ENCODE measurements around the gene CABP4.

Gene CABP4

DNA sequence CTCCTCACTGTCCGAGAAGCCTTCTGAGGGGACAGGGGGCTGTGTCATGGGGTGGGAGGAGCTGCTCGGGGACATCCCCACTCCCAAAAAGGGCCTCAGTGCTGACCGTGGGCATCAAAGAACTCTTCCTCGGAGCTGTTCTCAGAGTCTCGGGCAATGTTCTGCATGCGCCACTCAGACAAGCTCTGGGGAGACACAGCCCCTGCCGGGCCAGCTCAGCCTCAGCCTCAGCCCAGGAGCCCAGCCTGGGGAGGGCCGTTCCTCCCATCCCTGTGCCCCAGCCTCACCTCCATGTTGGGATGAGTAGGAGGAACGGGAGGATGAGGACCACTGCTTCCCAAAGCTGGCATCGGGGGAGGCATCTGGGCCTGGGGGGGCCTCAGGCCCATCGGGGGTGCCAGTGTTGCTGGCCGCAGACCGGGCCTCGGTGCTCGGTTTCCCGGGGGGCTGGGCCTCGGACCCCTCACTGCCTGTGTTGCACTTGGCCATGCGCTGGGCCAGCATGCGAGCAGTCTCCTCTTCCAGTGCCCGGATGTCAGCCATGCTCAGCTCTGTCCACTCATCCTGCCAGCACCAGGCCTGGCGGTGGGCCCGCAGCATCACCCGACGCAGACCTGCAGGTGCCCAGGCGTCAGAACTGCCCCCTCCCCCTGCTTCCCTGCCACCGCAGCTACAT lies 44.8 kb downstream of the CABP4 start:
- no peak for DNase-seq

- DNase-seq = no peak
Observed at GRCh38 chr11:67500484-67500821, 45.3 kb downstream of the CABP4 start.

DNA sequence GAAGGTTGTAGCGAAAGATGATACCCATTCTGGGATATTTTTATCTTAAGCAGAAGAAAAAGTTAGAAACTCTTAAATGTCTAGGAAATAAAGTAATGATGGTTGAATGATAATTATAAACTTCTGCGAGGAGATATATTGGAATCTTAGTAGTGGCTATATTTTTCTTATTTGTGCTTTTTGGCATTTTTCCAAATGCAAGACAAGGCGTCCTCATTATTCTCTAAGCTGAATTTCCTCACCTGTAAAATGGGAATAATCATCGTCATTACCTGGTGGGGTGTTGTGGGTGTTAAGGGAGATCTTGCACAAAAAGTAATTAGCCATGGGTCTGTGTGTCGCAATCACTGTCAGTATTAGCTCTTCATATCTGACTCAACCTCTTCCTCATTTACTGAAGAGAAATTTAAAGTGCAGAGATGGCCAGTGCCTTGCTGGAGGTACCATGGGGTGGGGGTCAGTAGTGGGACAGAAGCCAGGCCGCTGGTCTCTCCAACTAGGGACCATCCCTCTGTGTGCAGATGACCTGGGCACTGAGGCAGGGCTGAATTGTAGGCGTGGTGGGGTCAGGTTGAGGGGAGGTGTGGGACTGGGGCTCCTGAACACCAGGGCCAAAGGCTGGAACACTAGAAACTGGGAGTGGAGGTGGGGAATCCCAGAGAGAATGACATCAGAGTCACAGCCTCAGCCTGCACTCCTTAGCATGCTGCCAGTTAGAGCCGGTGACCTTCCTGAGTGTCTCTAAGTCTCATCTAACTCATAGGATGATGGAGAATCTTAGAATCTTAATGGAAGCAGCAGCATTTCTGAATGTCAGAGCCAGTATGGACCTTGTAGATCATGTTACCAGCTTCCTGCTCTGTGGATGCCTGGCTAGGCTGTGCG lies 45.9 kb downstream of the CABP4 start:
- no peak for DNase-seq

- DNase-seq = no peak
Observed at GRCh38 chr11:67501854-67502253, 46.7 kb downstream of the CABP4 start.

DNA sequence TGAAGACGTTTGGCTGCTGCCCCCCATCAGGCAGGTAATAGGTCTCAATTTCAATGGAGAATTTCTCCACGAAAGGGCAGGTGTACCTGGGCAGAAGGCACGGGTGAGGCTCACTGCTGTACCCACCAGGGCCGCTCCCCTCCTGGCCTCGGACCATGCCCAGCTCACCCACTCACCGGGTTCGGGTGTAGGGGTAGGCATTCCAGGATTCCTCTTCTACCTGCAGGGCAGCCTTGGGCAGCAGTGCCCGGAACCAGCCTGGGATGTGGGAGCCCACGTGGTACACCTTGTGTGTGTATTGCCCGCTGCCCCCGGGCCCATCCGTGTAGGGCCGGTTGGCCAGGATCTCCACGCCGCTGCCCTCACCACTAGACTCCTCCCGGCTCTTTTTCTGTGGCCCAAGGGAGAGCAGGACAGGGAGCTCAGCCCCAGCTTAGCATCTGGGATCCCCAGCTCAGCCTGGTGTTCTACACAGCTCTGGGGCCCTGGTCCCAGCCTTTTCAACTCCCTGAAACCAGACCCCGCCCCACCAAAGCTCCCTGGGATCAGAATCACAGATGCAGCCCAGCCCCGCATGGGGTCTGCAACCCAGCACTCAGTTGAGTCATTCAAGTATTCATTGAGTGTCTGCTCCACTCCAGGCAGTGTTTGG lies 47.3 kb downstream of the CABP4 start:
- DNase-seq = no peak

DNA sequence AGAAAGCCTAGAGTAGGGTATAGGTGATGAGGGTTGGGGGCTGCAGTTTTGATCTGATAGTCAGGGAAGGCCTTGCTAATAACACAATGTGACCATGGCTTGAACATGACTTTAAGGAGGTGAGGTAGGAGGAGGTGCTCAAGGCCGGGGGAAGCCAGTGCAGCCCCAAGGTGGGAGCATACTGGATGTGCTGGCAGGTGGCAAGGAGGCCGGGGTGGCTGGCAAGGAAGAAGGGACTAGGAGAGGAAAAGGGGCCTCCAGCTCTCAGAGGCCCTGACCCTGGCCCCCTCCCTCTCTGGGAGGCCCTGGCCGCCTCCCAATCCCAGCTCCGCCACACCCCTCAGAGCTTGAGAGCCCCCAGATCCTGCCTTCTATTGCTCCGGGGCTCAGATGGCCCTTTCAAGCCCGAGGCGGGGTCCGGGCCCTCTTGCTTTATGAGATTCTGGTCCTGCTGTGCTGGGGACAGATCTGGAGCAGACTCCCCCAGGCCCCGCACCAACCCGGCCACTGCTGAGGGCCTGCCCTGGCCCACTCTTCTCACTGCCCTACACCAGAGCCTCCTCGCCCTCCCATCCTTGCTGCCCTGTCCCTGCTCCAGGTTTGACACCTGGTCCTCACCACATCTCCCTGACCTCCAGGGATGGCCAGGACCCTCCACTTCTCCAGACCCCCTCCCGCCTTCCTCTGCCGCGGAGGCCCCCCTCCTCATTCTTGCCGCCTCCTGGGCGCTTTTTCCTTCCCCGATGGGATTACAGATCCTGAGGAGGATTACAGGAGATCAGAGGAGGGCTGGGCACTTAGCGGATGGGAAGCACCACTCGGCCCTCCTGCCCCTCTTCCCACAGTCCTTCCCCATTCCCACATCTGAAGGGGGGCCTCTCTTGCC lies 48.2 kb downstream of the CABP4 start:
- DNase-seq = no peak

GRCh38 chr11:67504005-67504949 lies 49.1 kb downstream of the CABP4 start:
- DNase-seq = no peak

GRCh38 chr11:67504950-67505581 lies 49.9 kb downstream of the CABP4 start, which contains the start of gene PITPNM1:
TSS of gene PITPNM1 (minus strand) at chr11:67505363. CDS start at chr11:67504180, 1,183 bp downstream.
- peak; percentile 80 for DNase-seq

GRCh38 chr11:67505605-67506396 lies 50.6 kb downstream of the CABP4 start:
- peak; percentile 93 for DNase-seq

DNA sequence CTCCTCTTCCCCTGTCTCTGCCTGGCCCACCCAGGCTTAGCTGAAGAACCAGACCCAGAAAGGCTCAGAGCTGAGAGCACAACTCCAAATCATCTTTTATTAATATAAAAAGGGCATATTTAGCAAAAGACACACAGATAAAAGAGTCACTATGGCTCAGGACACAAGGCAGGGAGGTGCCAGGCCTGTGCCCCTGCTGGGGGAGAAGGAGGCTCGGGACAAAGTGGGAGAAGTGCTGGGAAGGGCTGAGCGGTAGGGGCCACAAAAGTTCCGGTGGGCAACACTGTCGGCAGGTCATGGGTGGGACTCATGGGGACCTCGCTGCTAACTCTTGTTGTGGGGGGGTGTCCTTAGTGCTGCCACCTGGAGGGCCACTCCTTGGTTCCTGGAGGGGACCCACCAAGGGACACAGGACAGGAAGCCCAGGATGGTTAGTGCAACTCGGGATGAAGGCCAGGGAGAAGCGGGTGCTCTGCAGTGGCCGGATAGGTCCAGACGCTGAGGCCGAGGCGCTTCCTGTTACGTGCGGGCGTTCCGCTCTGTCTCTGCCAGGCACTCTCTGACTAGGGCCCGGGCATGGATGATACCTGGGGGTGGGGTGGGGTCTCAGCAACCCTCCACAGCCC lies 51.4 kb downstream of the CABP4 start:
- DNase-seq = no peak

GRCh38 chr11:67507242-67507863 lies 52.2 kb downstream of the CABP4 start:
- no peak for DNase-seq

- peak; percentile 99 for DNase-seq
Observed at GRCh38 chr11:67507864-67508485, 52.8 kb downstream of the CABP4 start, which contains the start of gene CDK2AP2. TSS of gene CDK2AP2 (minus strand) at chr11:67508162. CDS start at chr11:67508082, 80 bp downstream.

DNA sequence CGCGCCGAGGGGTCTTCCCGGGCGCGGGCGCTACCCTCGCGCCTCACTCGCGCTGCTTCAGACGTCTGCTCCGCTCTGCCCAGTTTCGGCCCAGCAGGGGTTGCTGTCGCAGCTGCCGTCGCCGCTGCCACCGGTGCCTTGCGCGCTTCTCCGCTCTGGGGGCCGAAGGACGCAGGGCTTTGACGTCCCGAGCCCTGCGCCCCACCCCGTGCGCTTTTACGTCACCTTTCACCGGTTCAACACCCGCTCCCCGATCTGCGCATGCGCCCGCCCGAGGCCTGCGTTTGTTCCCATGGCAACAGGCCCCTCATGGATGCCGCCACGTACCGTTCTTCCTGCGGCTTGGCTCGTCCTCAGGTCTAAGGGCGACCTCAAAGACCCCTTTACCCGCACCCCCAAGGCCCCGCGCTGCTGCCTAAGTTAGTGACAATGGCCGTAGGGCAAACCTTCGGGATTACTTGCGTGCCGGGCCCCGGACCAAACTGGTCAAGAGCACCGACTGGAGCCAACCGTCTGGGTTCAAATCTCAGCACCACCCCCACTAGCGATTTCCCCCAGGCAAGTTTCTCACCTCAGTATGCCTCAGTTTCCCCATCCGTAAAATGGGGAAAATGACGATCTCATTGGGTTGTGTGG lies 53.5 kb downstream of the CABP4 start:
- peak; percentile 98 for DNase-seq

- DNase-seq = no peak
Observed at GRCh38 chr11:67510023-67510345, 54.8 kb downstream of the CABP4 start.
